HG03342 (cell line): Measurements from ENCODE around the gene SLC6A3.

Source experiments
- ATAC-seq: cut with Tn5 transposase; IDR thresholded peaks from one replicate; pipeline ENCODE4 v1.9.1; 2021; ENCODE audit warnings: mild to moderate bottlenecking, moderate library complexity; ENCODE audit not compliant: unreplicated experiment

Gene SLC6A3

GRCh38 chr5:1409381-1410110 is 35.7 kb downstream of the SLC6A3 start:
- ATAC-seq, result no peak

GRCh38 chr5:1406681-1407640 is 38.3 kb downstream of the SLC6A3 start:
- no peak for ATAC-seq

- no peak for ATAC-seq
Observed at GRCh38 chr5:1405539-1406530, 39.4 kb downstream of the SLC6A3 start.

- ATAC-seq, result no peak
Observed at GRCh38 chr5:1405121-1405520, 40.1 kb downstream of the SLC6A3 start.

GRCh38 chr5:1404062-1404461 is 41.2 kb downstream of the SLC6A3 start:
- no peak for ATAC-seq

- no peak for ATAC-seq
Observed at GRCh38 chr5:1402611-1403255, 42.5 kb downstream of the SLC6A3 start.

- ATAC-seq, result no peak
Observed at GRCh38 chr5:1401536-1402138, 43.6 kb downstream of the SLC6A3 start.

GRCh38 chr5:1400936-1401335 is 44.3 kb downstream of the SLC6A3 start:
- no peak for ATAC-seq

GRCh38 chr5:1400211-1400855 is 44.9 kb downstream of the SLC6A3 start:
- no peak for ATAC-seq

- ATAC-seq, result no peak
Observed at GRCh38 chr5:1399737-1400136, 45.5 kb downstream of the SLC6A3 start.

GRCh38 chr5:1396293-1396816 is 48.9 kb downstream of the SLC6A3 start:
- ATAC-seq, result no peak

GRCh38 chr5:1394881-1395860 is 50.1 kb downstream of the SLC6A3 start:
- no peak for ATAC-seq

GRCh38 chr5:1393571-1394501 is 51.4 kb downstream of the SLC6A3 start:
- no peak for ATAC-seq

- no peak for ATAC-seq
Observed at GRCh38 chr5:1392801-1393565, 52.3 kb downstream of the SLC6A3 start.

- ATAC-seq, result no peak
Observed at GRCh38 chr5:1392261-1392660, 53.0 kb downstream of the SLC6A3 start.

GRCh38 chr5:1391691-1392090 is 53.5 kb downstream of the SLC6A3 start:
- ATAC-seq, result no peak
